GM12878 (cell line): Measurements from ENCODE around the gene PCK1. TPM values are rescaled to one million over a fixed set of nuclear protein-coding genes. Genes with fewer than 3 reads are reported as not detected.

Source experiments
- ATAC-seq: fragments of 200-7000 bp; cut with Tn5 transposase; 3 replicates; pipeline ENCODE4 v1.9.1; 2020; ENCODE audit warnings: mild to moderate bottlenecking, moderate library complexity
- BruUV-seq: library from RNA; stranded (reverse); fragments of 400-500 nt; replicated peaks from 2 replicates; lab custom pipeline; 2021; lab: Mats Ljungman, UMichigan
- CTCF ChIA-PET: fragments of 300-600 bp; sonication (Branson Sonifier 250); formaldehyde crosslinking; extraction: SDS; loops from one replicate; lab custom pipeline; 2021; ENCODE audit warnings: inconsistent platforms; lab: Yijun Ruan, JAX
- POLR2A ChIA-PET: fragments of 350-600 bp; formaldehyde crosslinking; extraction: SDS; loops from one replicate; lab custom pipeline; 2021; ENCODE audit warnings: inconsistent platforms; lab: Charles Lee
- RAD21 ChIA-PET: fragments of 300-600 bp; sonication (Branson Sonifier 250); formaldehyde crosslinking; loops from one replicate; lab custom pipeline; 2023; ENCODE audit warnings: antibody characterized with exemption; ENCODE audit not compliant: unreplicated experiment; lab: Charles Lee
- SMC1A ChIA-PET: fragments of 300-600 bp; sonication (Branson Sonifier 250); formaldehyde crosslinking; loops from one replicate; lab custom pipeline; 2023; ENCODE audit not compliant: unreplicated experiment, uncharacterized antibody; lab: Charles Lee
- DNase-seq: peaks from one replicate; pipeline ENCODE4 v3.0.0-alpha.2; 2011; ENCODE audit warnings: low read depth, low spot score
- FAIRE-seq: peaks from 3 replicates; lab custom pipeline; 2011; peaks lifted over from hg19 to GRCh38; lab: Jason Lieb, UNC
- H2AFZ ChIP-seq: 2 replicates; pipeline ENCODE4 v1.6.0; 2011; ENCODE audit warnings: low read depth, low read length, control low read depth; ENCODE audit not compliant: control insufficient read depth
- H3K27ac ChIP-seq: 2 replicates; pipeline ENCODE4 v1.5.1; 2011; ENCODE audit warnings: control low read depth; ENCODE audit not compliant: control insufficient read depth, insufficient read depth
- H3K27me3 ChIP-seq, 2 experiments: replicated peaks in 1 of 2; 2 replicates each; pipeline versions ENCODE4 v1.6.0 to v1.6.1; 2011; ENCODE audit warnings: low read length in 1 of 2; ENCODE audit not compliant: control insufficient read depth in 2 of 2, insufficient read depth in 2 of 2
- H3K36me3 ChIP-seq, 2 experiments: 2 replicates each; pipeline ENCODE4 v1.5.1; 2011; ENCODE audit warnings: low read length in 1 of 2; ENCODE audit not compliant: control insufficient read depth in 2 of 2, insufficient read depth in 2 of 2
- H3K4me1 ChIP-seq: 2 replicates; pipeline ENCODE4 v1.6.1; 2011; ENCODE audit warnings: mild to moderate bottlenecking, low read length, moderate library complexity, mixed read lengths; ENCODE audit not compliant: control insufficient read depth, insufficient read depth
- H3K4me2 ChIP-seq: 2 replicates; pipeline ENCODE4 v1.6.0; 2011; ENCODE audit warnings: control low read depth; ENCODE audit not compliant: control insufficient read depth, insufficient read depth
- H3K4me3 ChIP-seq: fragments of 200-600 bp; sonication (generic); 2 replicates; pipeline ENCODE4 v1.5.1; 2016
- H3K79me2 ChIP-seq: 2 replicates; pipeline ENCODE4 v1.6.0; 2011; ENCODE audit warnings: low read length; ENCODE audit not compliant: control insufficient read depth, insufficient read depth
- H3K9ac ChIP-seq: 2 replicates; pipeline ENCODE4 v1.8.0; 2011; ENCODE audit warnings: low read length, control low read depth, mixed read lengths; ENCODE audit not compliant: control insufficient read depth, insufficient read depth
- H3K9me3 ChIP-seq: replicated peaks from 3 replicates; pipeline ENCODE4 v1.5.1; 2011; ENCODE audit warnings: mild to moderate bottlenecking, low read length; ENCODE audit not compliant: control insufficient read depth, insufficient read depth
- H4K20me1 ChIP-seq: 2 replicates; pipeline ENCODE4 v1.6.0; 2011; ENCODE audit not compliant: control insufficient read depth, insufficient read depth
- CEBPB ChIP-seq, 2 experiments: fragments of 150-350 bp in 1 of 2; IDR thresholded peaks; 2 replicates each; pipeline ENCODE4 v1.6.1; 2012 to 2014; ENCODE audit warnings: low read depth in 2 of 2, low read length in 2 of 2, borderline replicate concordance in 1 of 2, inconsistent platforms in 1 of 2
- FOS ChIP-seq: IDR thresholded peaks from 3 replicates; pipeline ENCODE4 v1.6.1; 2011; ENCODE audit warnings: borderline replicate concordance; ENCODE audit not compliant: insufficient read length; ENCODE audit errors: extremely low read depth
- KAT2A ChIP-seq: conservative IDR thresholded peaks from 2 replicates; pipeline ENCODE4 v1.6.1; 2011; ENCODE audit warnings: low read depth, low read length; ENCODE audit not compliant: control insufficient read depth
- MYB ChIP-seq: fragments of 150-350 bp; IDR thresholded peaks from 2 replicates; pipeline ENCODE4 v1.6.1; 2014; ENCODE audit warnings: mild to moderate bottlenecking, low read depth, low read length, borderline replicate concordance
- MYC ChIP-seq: IDR thresholded peaks from 2 replicates; pipeline ENCODE4 v1.6.1; 2011; ENCODE audit warnings: mild to moderate bottlenecking, low read length, moderate library complexity, inconsistent platforms; ENCODE audit not compliant: insufficient read depth, insufficient replicate concordance, insufficient read length, severe bottlenecking
- NFYB ChIP-seq: IDR thresholded peaks from 2 replicates; pipeline ENCODE4 v1.6.1; 2011; ENCODE audit warnings: low read depth, mild to moderate bottlenecking, low read length, improper control_type of control experiment, moderate library complexity; ENCODE audit not compliant: insufficient read depth
- NRF1 ChIP-seq: conservative IDR thresholded peaks from 2 replicates; pipeline ENCODE4 v1.6.1; 2011; ENCODE audit warnings: mild to moderate bottlenecking, low read depth, low read length, improper control_type of control experiment
- PAX8 ChIP-seq: fragments of 450-650 bp; IDR thresholded peaks from 2 replicates; pipeline ENCODE4 v1.6.1; 2017; ENCODE audit warnings: mild to moderate bottlenecking, moderate library complexity
- POLR2AphosphoS2 ChIP-seq: IDR thresholded peaks from 2 replicates; pipeline ENCODE4 v1.6.1; 2011; ENCODE audit warnings: low read depth, mild to moderate bottlenecking, low read length, improper control_type of control experiment, moderate library complexity
- RBBP5 ChIP-seq: fragments of 200-600 bp; sonication (generic); conservative IDR thresholded peaks from 2 replicates; pipeline ENCODE4 v1.6.1; 2016
- RCOR1 ChIP-seq: conservative IDR thresholded peaks from 2 replicates; pipeline ENCODE4 v1.6.1; 2012; ENCODE audit warnings: low read depth, low read length, improper control_type of control experiment
- RELB ChIP-seq: fragments of 450-650 bp; IDR thresholded peaks from 2 replicates; pipeline ENCODE4 v1.6.1; 2017; ENCODE audit warnings: low read depth, mild to moderate bottlenecking, moderate library complexity
- TBL1XR1 ChIP-seq: IDR thresholded peaks from 2 replicates; pipeline ENCODE4 v1.6.1; 2012; ENCODE audit warnings: low read depth, low read length, improper control_type of control experiment
- YY1 ChIP-seq: IDR thresholded peaks from 2 replicates; pipeline ENCODE4 v1.6.1; 2011; ENCODE audit warnings: low read depth, mild to moderate bottlenecking, low read length
- ZNF384 ChIP-seq: IDR thresholded peaks from 2 replicates; pipeline ENCODE4 v1.6.1; 2012; ENCODE audit warnings: low read depth, mild to moderate bottlenecking, low read length, improper control_type of control experiment, borderline replicate concordance
- WGBS: methylation state at CpG from one replicate; pipeline ENCODE4 v1.1.6; 2016; ENCODE audit warnings: low lambda C conversion rate; ENCODE audit not compliant: insufficient replicate concordance, insufficient coverage; ENCODE audit errors: missing lambda C conversion rate; 5-methylcytosine and 5-hydroxymethylcytosine counted together
- in situ Hi-C: fragments of 300-500 bp; cut with MboI; formaldehyde crosslinking; loops from 9 replicates; pipeline ENCODE4 v1.14.3; 2018; ENCODE audit warnings: mixed read lengths
- intact Hi-C: fragments of 100-400 bp; cut with micrococcal nuclease; formaldehyde crosslinking; loops from one replicate; pipeline ENCODE4 v1.14.2; 2022; ENCODE audit not compliant: unreplicated experiment
- polyA plus RNA-seq, 11 experiments: library from polyadenylated mRNA; depleted of rRNA in 4 of 11; unstranded in 6 of 11; stranded (reverse) in 5 of 11; fragments of >200 nt; fragmentation: Nextera tagmentation in 4 of 11; fragmentation: Illumina TruSeq in 1 of 11; extraction: Ambion mirVana in 4 of 11; extraction: Trizol in 1 of 11; gene quantifications; 1 replicate in 1 of 11; 2 replicates in 10 of 11; pipeline versions ENCODE4 v1.2.1 to v1.2.3, GENCODE V29; 2011 to 2016; ENCODE audit warnings: inconsistent platforms in 2 of 11, missing spikeins in 2 of 11, low read depth in 1 of 11
- total RNA-seq, 4 experiments: library from RNA; depleted of rRNA in 3 of 4; stranded (reverse); fragments of >200 nt in 3 of 4; fragmentation: Illumina TruSeq in 1 of 4; extraction: Trizol in 1 of 4; gene quantifications; 2 replicates each; pipeline versions ENCODE4 v1.2.1 to v1.2.3, GENCODE V29; 2013 to 2021

PCK1 gene
- total and polyA plus RNA-seq, 10 of the 15 experiments (the other 5 are each of a cell fraction or from before 2014, with no cell fraction given), result 0.02 to 0.33 (median 0.09) TPM; not detected in 5

DNA sequence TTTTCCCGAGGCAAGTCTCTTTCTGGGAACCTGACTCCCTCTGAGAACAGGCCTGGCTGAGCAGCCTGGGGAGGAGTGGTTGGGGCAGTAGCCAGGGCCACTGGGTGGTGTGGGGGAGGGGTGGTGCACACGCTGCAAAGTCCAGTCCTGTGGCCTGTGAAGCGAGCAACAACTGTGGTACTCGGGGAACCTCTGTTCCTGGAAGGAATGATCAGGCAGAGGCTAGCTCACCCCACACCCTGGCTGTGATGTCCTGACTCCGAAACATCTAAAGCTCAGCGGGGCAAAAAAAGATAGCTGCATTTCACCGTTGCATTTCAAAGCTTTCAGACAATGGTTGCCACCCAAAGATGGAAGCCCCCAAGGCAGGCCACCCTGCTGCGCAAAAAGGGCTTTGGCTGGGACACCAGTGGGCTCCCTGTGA, 25.5 kb downstream of the PCK1 start:
- intact Hi-C loops, result no loop called here
- TF ChIP-seq TBL1XR1 (no peak), NRF1 (no peak), PAX8 (no peak), RCOR1 (no peak), MYC (no peak), FOS (no peak), RBBP5 (no peak), KAT2A (no peak), MYB (no peak)
- Histone ChIP-seq H3K27ac (no peak overlapping the region), H3K4me2 (no peak overlapping the region), H3K79me2 (no peaks in the 10 kb centered on the region), H3K9me3 (peaks cover 2% of the 10 kb centered on the region; the same call in 1 of the 3 replicates), H3K9ac (no peak overlapping the region), H2AFZ (no peak overlapping the region), H3K4me1 (no peaks in the 10 kb centered on the region), H3K4me3 (no peak overlapping the region), H3K27me3 (no peaks in the 10 kb centered on the region; a peak in 2 of 4 replicates), H4K20me1 (no peaks in the 10 kb centered on the region), H3K36me3 (no peaks in the 10 kb centered on the region)
- ChIA-PET CTCF (no interaction called here), RAD21 (no interaction called here), POLR2A (no interaction called here), SMC1A (no interaction called here)
- no peak for ATAC-seq
- no peak for DNase-seq
- 38% methylated on average over 8 of the region's 8 CpGs for WGBS
- no TSS peak for BruUV-seq
- in situ Hi-C loops, result no loop called here
- no peak for FAIRE-seq

GRCh38 chr20:57586943-57587277, 26.0 kb downstream of the PCK1 start:
- ChIA-PET POLR2A (no interaction called here), CTCF (no interaction called here), RAD21 (no interaction called here), SMC1A (interaction anchor here (2.1 kb wide), 1 partner anchor 10 kb away, joined by 6 read pairs; no protein-coding TSS in a partner anchor)
- Histone ChIP-seq H3K27ac (no peak overlapping the region), H3K9me3 (peaks cover 2% of the 10 kb centered on the region; the same call in 1 of the 3 replicates), H3K9ac (no peak overlapping the region), H2AFZ (no peak overlapping the region), H3K79me2 (no peaks in the 10 kb centered on the region), H3K4me2 (no peak overlapping the region), H3K27me3 (no peaks in the 10 kb centered on the region; a peak in 2 of 4 replicates), H3K36me3 (no peaks in the 10 kb centered on the region), H3K4me3 (no peak overlapping the region), H3K4me1 (no peaks in the 10 kb centered on the region), H4K20me1 (no peaks in the 10 kb centered on the region)
- TF ChIP-seq ZNF384 (no peak), RELB (no peak), NFYB (no peak), CEBPB (IDR thresholded peaks at IDR 0.05; ENCODE audit: borderline replicate concordance in 1 of 2, low read depth in 2 of 2, low read length in 2 of 2) (no peak), POLR2AphosphoS2 (no peak), YY1 (no peak)
- no peak for DNase-seq
- ATAC-seq, result no peak
- in situ Hi-C loops, result no loop called here
- WGBS, result 60% methylated on average over 10 of the region's 10 CpGs
- FAIRE-seq, result no peak
- no TSS peak for BruUV-seq
- intact Hi-C loops, result no loop called here
